ENCODE results near the gene NALCN. TPM values are rescaled to one million over a fixed set of nuclear protein-coding genes. Genes with fewer than 3 reads are reported as not detected.

The NALCN gene
- total RNA-seq = 0.18 and 0.49 TPM in 2 replicates

DNA sequence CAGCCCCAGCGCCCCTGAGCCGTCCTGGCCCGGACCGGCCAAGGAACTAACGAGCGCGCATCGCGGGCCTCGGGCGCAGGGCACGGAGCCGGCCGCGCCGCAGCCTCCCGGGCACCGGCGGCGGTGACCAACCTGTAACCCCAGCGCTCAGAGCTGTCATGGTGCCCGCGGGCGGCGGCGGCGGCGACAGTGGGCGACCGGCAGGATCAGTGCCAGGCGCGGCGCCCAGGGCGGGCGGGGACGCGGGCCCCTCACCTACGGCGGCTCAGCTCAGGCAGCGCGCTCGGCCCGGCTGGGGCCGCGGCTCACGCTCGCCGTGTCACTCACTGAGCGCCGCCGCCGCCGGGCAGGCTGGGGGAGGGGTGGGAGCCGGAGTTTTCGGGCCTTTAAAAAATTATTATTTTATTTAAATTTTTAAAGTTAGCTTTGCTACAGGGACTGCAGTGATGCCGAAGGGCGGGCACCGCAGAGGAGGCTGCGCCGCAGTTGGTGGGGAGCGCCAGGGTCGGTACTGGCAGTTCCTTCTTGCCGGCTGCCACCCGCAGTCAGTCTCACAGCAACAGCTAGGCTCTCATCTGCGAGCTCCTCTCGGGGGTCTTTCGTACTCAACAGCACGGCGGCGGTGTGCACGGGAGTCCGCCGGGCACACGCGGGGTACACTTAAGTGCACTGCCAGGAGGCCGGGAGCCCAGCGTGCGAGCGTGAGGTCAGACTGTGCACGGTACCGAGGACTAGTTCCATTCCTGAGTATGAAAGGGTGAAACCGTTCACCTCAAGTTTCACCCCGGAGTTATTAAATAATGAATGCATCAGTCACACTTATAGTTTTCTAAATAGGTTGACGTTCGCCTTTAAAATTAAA lies at the start of gene NALCN:
NALCN (minus strand) TSS at position 328 of the 862 bp plus-strand sequence. CDS start 17,382 bp downstream, outside the sequence.

DNA sequence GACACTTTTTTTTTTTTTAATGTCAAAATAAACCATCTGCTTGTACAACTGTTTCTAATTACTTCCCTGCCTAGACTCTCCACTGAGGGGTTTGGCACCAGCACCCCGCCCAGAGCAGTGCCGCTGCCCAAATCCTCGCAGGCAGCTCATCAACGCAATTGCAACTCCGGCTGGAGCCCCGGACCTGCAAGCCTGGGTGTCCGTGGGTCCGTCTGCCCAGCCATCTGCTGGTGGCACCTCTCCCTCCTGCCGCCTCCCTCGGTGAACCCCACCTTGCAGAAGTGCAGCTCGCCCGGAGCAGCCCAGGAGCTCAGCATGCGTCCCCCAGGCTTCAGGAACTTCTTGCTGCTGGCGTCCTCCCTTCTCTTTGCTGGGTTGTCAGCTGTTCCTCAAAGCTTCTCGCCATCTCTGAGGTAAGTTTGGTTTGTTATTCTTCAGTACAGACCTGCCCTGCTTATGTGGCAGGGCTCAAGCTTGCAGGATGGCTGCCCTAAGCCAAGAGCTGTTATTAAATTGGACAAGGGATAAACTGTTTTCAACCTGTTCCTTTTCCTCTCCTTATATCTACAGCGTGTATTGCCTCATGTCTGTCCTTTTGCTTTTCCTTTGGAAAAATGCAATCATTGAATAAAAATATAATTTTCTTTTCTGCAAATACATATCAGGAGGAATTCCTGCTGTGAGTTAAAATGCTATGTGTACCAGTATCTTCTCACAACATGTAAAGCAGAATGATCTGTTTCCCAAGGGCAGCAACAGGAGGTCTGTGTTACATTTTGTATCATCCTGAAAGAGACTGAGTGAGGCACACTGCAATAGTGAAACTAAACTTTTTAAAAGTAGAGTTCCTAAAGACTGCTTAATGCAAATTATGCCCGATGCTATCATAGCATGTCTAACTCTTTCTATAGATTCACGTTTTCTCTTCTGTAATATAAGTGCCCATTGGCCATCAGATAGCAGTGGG lies 36.5 kb upstream of the NALCN start, which contains the start of gene ITGBL1:
ITGBL1 (plus strand) TSS at position 157 of the 967 bp plus-strand sequence; CDS start at position 316, 159 bp downstream.

Other genes with a start within 250 kb of the NALCN start
- gene ITGBL1, start 36.2 kb upstream of the NALCN start, total RNA-seq = 4.2 and 7.0 TPM in 2 replicates

All from cardiac atrium fibroblast (primary cell).